Tibial artery (tissue), 4 donors: ENCODE results near the gene AZGP1.

Experiments
- DNase-seq, 2 donors: peaks; one replicate each; pipeline ENCODE4 v3.0.0-alpha.2; 2019
- H3K27ac ChIP-seq, 2 donors: fragments of 200-600 bp; sonication (generic) in 1 of 2; 1 replicate in 1 of 2; 2 replicates in 1 of 2; pipeline ENCODE4 v1.5.1; 2018 to 2019; ENCODE audit warnings: mild to moderate bottlenecking in 1 of 2
- H3K27me3 ChIP-seq, 2 donors: fragments of 200-600 bp; sonication (generic) in 1 of 2; one replicate each; pipeline versions ENCODE4 v1.5.1 to v1.6.0; 2016 to 2019
- H3K36me3 ChIP-seq, 3 donors: fragments of 200-600 bp; sonication (generic) in 2 of 3; one replicate each; pipeline ENCODE4 v1.5.1; 2016 to 2019; ENCODE audit warnings: mild to moderate bottlenecking in 2 of 3
- H3K4me1 ChIP-seq, 4 donors: fragments of 200-600 bp; sonication (generic) in 2 of 4; 1 replicate in 3 of 4; 2 replicates in 1 of 4; pipeline ENCODE4 v1.5.1; 2016 to 2019
- H3K4me3 ChIP-seq, 2 donors: fragments of 200-600 bp; sonication (generic) in 1 of 2; 1 replicate in 1 of 2; 2 replicates in 1 of 2; pipeline ENCODE4 v1.5.1; 2018 to 2019; ENCODE audit warnings: mild to moderate bottlenecking in 2 of 2
- H3K9me3 ChIP-seq, 3 donors: fragments of 200-600 bp; sonication (generic) in 1 of 3; one replicate each; pipeline ENCODE4 v1.5.1; 2016 to 2019
- CTCF ChIP-seq, 2 experiments: fragments of 200-600 bp in 1 of 2; fragments of 450-650 bp in 1 of 2; IDR thresholded peaks; one replicate each; pipeline ENCODE4 v1.5.1; 2017 to 2019; ENCODE audit warnings: antibody characterized with exemption in 2 of 2, mild to moderate bottlenecking in 1 of 2, moderate library complexity in 1 of 2
- intact Hi-C: fragments of 100-400 bp; cut with DNase I; formaldehyde crosslinking; loops from one replicate; pipeline ENCODE4 v1.15.0; 2023; ENCODE audit warnings: low total_unique reads

AZGP1 gene

GRCh38 chr7:99975782-99976521 lies at the start of gene AZGP1:
AZGP1 (minus strand) TSS chr7:99976031; CDS start chr7:99976020, 11 bp downstream.
- no peak within 1 kb of the TSS for H3K27ac ChIP-seq
- H3K4me3 ChIP-seq, result no peak within 1 kb of the TSS
- intact Hi-C loops, result no loop called here

GRCh38 chr7:100024020-100024619 lies 48.3 kb upstream of the AZGP1 start:
- H3K36me3 ChIP-seq, result peaks cover 38 to 69% (median 51%) of the 10 kb centered on the region in 3 donors
- H3K27ac ChIP-seq, result no peak overlapping the region

More at GRCh38 chr7:99975782-99976521, at the start of gene AZGP1:
- TF ChIP-seq CTCF (IDR thresholded peaks at IDR 0.05), result no peak
- peaks cover 0 to 21% of the 10 kb centered on the region in 2 donors for H3K27me3 ChIP-seq
- H3K4me1 ChIP-seq, result no peaks in the 10 kb centered on the region
- peaks cover 0 to 5% (median 0%) of the 10 kb centered on the region in 3 donors for H3K36me3 ChIP-seq
- no peaks in the 10 kb centered on the region for H3K9me3 ChIP-seq
- DNase-seq, result no peak

GRCh38 chr7:100023526-100023925 lies 47.7 kb upstream of the AZGP1 start:
- peak in 1 of 2 donors; percentile 53 for DNase-seq
- Histone ChIP-seq H3K27me3 (no peaks in the 10 kb centered on the region), H3K27ac (no peak overlapping the region), H3K4me3 (no peak overlapping the region), H3K9me3 (no peaks in the 10 kb centered on the region), H3K36me3 (peaks cover 38 to 72% (median 51%) of the 10 kb centered on the region in 3 donors), H3K4me1 (peaks cover 0 to 16% (median 2%) of the 10 kb centered on the region in 4 donors)
- TF ChIP-seq CTCF (IDR thresholded peaks at IDR 0.05), result no peak
- intact Hi-C loops, result no loop called here

More at GRCh38 chr7:100024020-100024619, 48.3 kb upstream of the AZGP1 start:
- TF ChIP-seq CTCF (IDR thresholded peaks at IDR 0.05), result no peak
- intact Hi-C loops, result no loop called here
- no peak for DNase-seq
- H3K4me1 ChIP-seq, result peaks cover 0 to 16% (median 2%) of the 10 kb centered on the region in 4 donors
- H3K27me3 ChIP-seq, result no peaks in the 10 kb centered on the region
- H3K4me3 ChIP-seq, result no peak overlapping the region
- H3K9me3 ChIP-seq, result no peaks in the 10 kb centered on the region

GRCh38 chr7:100022621-100023020 lies 46.8 kb upstream of the AZGP1 start:
- intact Hi-C loops, result no loop called here
- peaks cover 38 to 63% (median 44%) of the 10 kb centered on the region in 3 donors for H3K36me3 ChIP-seq
- peaks cover 0 to 18% (median 3%) of the 10 kb centered on the region in 4 donors for H3K4me1 ChIP-seq
- H3K27me3 ChIP-seq, result no peaks in the 10 kb centered on the region
- no peak for TF ChIP-seq CTCF (IDR thresholded peaks at IDR 0.05)
- no peaks in the 10 kb centered on the region for H3K9me3 ChIP-seq
- peak in 1 of 2 donors; percentile 15 for DNase-seq
- no peak overlapping the region for H3K4me3 ChIP-seq
- H3K27ac ChIP-seq, result no peak overlapping the region

- DNase-seq, result no peak
- H3K9me3 ChIP-seq, result no peaks in the 10 kb centered on the region
- intact Hi-C loops, result no loop called here
- no peaks in the 10 kb centered on the region for H3K27me3 ChIP-seq
- no peak for TF ChIP-seq CTCF (IDR thresholded peaks at IDR 0.05)
- no peak overlapping the region for H3K4me3 ChIP-seq
- no peak overlapping the region for H3K27ac ChIP-seq
- peaks cover 28 to 50% (median 31%) of the 10 kb centered on the region in 3 donors for H3K36me3 ChIP-seq
- peaks cover 0 to 31% (median 17%) of the 10 kb centered on the region in 4 donors for H3K4me1 ChIP-seq
Observed at GRCh38 chr7:100021297-100021696, 45.5 kb upstream of the AZGP1 start.
